Spleen (tissue), 11 donors: ENCODE results near the gene SDK2. TPM values are rescaled to one million over a fixed set of nuclear protein-coding genes. Genes with fewer than 3 reads are reported as not detected.
A peak's percentile ranks its signal among the peaks of the same experiment; 100 is the strongest.

Source experiments
- DNase-seq: peaks from one replicate; pipeline ENCODE4 v3.0.0-alpha.2; 2020
- H3K27ac ChIP-seq, 8 donors: fragments of 200-600 bp; sonication (generic) in 7 of 8; 1 replicate in 4 of 8; 2 replicates in 4 of 8; pipeline versions ENCODE4 v1.5.0 to v1.8.0; 2016 to 2021; ENCODE audit warnings: inconsistent platforms in 4 of 8, mild to moderate bottlenecking in 4 of 8, moderate library complexity in 1 of 8
- H3K27me3 ChIP-seq, 7 donors: fragments of 200-600 bp; sonication (generic) in 6 of 7; replicated peaks in 1 of 7; 1 replicate in 4 of 7; 2 replicates in 3 of 7; pipeline versions ENCODE4 v1.5.0 to v1.8.0; 2016 to 2021; ENCODE audit warnings: inconsistent platforms in 3 of 7, mild to moderate bottlenecking in 1 of 7
- H3K36me3 ChIP-seq, 6 donors: fragments of 200-600 bp; sonication (generic) in 5 of 6; 1 replicate in 4 of 6; 2 replicates in 2 of 6; pipeline versions ENCODE4 v1.5.0 to v1.8.0; 2016 to 2021; ENCODE audit warnings: inconsistent platforms in 2 of 6
- H3K4me1 ChIP-seq, 6 donors: fragments of 200-600 bp; sonication (generic) in 5 of 6; 1 replicate in 3 of 6; 2 replicates in 3 of 6; pipeline versions ENCODE4 v1.5.0 to v1.8.0; 2016 to 2021; ENCODE audit warnings: inconsistent platforms in 3 of 6
- H3K4me3 ChIP-seq, 8 donors: fragments of 200-600 bp; sonication (generic) in 7 of 8; 1 replicate in 4 of 8; 2 replicates in 4 of 8; pipeline versions ENCODE4 v1.5.0 to v1.8.0; 2016 to 2021; ENCODE audit warnings: inconsistent platforms in 4 of 8, mild to moderate bottlenecking in 4 of 8, moderate library complexity in 2 of 8
- H3K9me3 ChIP-seq, 8 donors: fragments of 200-600 bp; sonication (generic) in 7 of 8; 1 replicate in 4 of 8; 2 replicates in 4 of 8; pipeline versions ENCODE4 v1.5.0 to v1.8.0; 2016 to 2021; ENCODE audit warnings: inconsistent platforms in 4 of 8
- POLR2A ChIP-seq, 3 donors: fragments of 450-650 bp; IDR thresholded peaks; one replicate each; pipeline ENCODE4 v1.5.1; 2017; ENCODE audit warnings: antibody characterized with exemption in 3 of 3, mild to moderate bottlenecking in 1 of 3
- POLR2AphosphoS5 ChIP-seq, 3 donors: sonication (generic); formaldehyde crosslinking; IDR thresholded peaks; one replicate each; pipeline ENCODE4 v1.5.1; 2017; ENCODE audit warnings: antibody characterized with exemption in 3 of 3
- WGBS, 5 donors: extraction: QIAGEN DNeasy Blood & Tissue Kit in 3 of 5; methylation state at CpG; one replicate each; pipeline versions ENCODE4 v1.1.5 to v1.1.7; 2013 to 2018; 5-methylcytosine and 5-hydroxymethylcytosine counted together
- intact Hi-C: fragments of 100-400 bp; cut with DNase I; formaldehyde crosslinking; loops from one replicate; pipeline ENCODE4 v1.15.0; 2023; ENCODE audit warnings: low total_unique reads
- polyA plus RNA-seq, 3 donors: library from polyadenylated mRNA; stranded (reverse); fragments of 200-250 nt; gene quantifications; one replicate each; pipeline ENCODE4 v1.2.1, GENCODE V29; 2013
- total RNA-seq, 7 donors: library from RNA; depleted of rRNA in 3 of 7; stranded (reverse); fragments of >200 nt in 3 of 7; fragmentation: NEBNext Ultra II Directional in 4 of 7; extraction: Animal tissue kit (Norgen Biotek cat#: 25700) in 4 of 7; gene quantifications; one replicate each; pipeline versions ENCODE4 v1.1.0 to v1.2.1, GENCODE V29; 2016 to 2021
- TF ChIP-seq, protein P1 (sequence below), 11 experiments: fragments of 200-600 bp in 7 of 11; fragments of 450-650 bp in 4 of 11; sonication (generic) in 4 of 11; IDR thresholded peaks in 8 of 11; conservative IDR thresholded peaks in 3 of 11; 1 replicate in 7 of 11; 2 replicates in 4 of 11; pipeline versions ENCODE4 v1.4.0 to v1.8.0; 2016 to 2021; ENCODE audit warnings: antibody characterized with exemption in 11 of 11, inconsistent platforms in 4 of 11, mild to moderate bottlenecking in 1 of 11
- donor health status: healthy with polysubstance abuse.
- donor health status: DM: no; HTN: no; CAD: no; lungs with moderate emphysema.
- donor health status: DM: no; HTN: no; CAD: no.
- donor health status: Bipolar disorder and iron deficiency.
- donor health status: healthy.
- donor health status: DM: no; HTN: no; CAD: no.
- donor health status: DM: yes; HTN: yes; CAD: no.

Gene SDK2
- total and polyA plus RNA-seq, 10 donors: 0.86 to 16.5 (median 9.7) TPM

- intact Hi-C loops: no loop called here
- Histone ChIP-seq H3K4me1 (peaks cover 0 to 17% (median 3%) of the 10 kb centered on the region in 6 donors), H3K27ac (no peak overlapping the region), H3K9me3 (peaks cover 0 to 8% (median 2%) of the 10 kb centered on the region in 8 donors), H3K27me3 (no peaks in the 10 kb centered on the region), H3K4me3 (no peak overlapping the region), H3K36me3 (no peaks in the 10 kb centered on the region)
- 82 to 88% (median 83%) methylated on average over 8 to 9 of the region's 9 CpGs for WGBS, 5 donors
- no peak for DNase-seq
- TF ChIP-seq, protein P1, sequence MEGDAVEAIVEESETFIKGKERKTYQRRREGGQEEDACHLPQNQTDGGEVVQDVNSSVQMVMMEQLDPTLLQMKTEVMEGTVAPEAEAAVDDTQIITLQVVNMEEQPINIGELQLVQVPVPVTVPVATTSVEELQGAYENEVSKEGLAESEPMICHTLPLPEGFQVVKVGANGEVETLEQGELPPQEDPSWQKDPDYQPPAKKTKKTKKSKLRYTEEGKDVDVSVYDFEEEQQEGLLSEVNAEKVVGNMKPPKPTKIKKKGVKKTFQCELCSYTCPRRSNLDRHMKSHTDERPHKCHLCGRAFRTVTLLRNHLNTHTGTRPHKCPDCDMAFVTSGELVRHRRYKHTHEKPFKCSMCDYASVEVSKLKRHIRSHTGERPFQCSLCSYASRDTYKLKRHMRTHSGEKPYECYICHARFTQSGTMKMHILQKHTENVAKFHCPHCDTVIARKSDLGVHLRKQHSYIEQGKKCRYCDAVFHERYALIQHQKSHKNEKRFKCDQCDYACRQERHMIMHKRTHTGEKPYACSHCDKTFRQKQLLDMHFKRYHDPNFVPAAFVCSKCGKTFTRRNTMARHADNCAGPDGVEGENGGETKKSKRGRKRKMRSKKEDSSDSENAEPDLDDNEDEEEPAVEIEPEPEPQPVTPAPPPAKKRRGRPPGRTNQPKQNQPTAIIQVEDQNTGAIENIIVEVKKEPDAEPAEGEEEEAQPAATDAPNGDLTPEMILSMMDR (IDR thresholded peaks at IDR 0.05 in 8 of 11, conservative IDR thresholded peaks at IDR 0.05 in 3 of 11): no peak
- TF ChIP-seq POLR2AphosphoS5 (IDR thresholded peaks at IDR 0.05): no peak
- TF ChIP-seq POLR2A (IDR thresholded peaks at IDR 0.05): no peak
Measured at GRCh38 chr17:73614256-73614655, 30.0 kb downstream of the SDK2 start.

DNA sequence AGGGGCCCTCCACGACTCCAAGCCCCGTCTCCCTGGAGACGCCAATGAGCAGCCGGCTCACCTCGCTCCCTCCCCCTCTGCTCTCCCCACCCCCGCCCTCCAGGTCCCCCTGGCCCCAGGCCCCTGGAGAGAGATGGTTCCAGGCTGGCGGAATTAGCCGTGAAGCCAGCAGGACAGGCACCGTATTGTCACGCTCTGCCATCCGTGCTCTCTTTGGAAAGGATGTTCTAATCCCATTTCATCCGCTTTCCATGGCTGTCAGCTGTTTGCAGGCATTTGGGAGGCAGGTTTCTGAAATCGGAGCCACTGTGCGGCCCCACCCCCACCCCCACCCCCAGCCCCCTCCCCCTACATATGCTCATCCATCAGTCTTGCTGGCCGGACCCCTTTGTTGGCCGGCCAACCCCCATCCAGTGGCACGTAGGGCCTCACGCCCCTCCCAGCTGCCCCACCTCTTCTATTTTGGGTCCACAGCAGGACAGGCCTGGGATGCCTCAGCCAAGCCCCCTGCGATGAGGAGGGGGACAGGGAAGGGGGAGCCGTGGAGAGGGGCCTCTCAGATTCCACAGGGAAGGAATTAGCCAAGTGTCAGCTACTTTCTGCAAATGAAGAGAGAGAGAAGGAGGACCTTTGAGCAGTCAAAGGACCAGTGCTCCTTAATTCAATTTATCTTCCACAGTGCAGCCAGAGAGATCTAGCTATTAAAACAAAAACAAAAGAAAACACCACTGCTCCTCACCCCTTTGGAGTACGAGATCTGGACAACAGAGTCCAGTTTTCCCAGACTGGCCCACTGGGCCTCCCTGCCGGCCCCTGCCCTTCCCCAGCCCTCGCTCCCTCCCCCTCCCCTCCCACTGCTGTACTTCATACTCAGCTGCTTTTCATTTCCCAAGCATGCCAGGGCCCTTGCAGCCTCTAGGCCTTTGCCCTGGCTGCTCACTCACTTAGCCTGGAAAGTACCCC lies 30.7 kb downstream of the SDK2 start:
- DNase-seq: no peak
- intact Hi-C loops: no loop called here
- H3K36me3 ChIP-seq: no peaks in the 10 kb centered on the region
- TF ChIP-seq POLR2A (IDR thresholded peaks at IDR 0.05): no peak
- no peak for TF ChIP-seq POLR2AphosphoS5 (IDR thresholded peaks at IDR 0.05)
- TF ChIP-seq, protein P1 (IDR thresholded peaks at IDR 0.05 in 8 of 11, conservative IDR thresholded peaks at IDR 0.05 in 3 of 11): no peak
- H3K4me1 ChIP-seq: peaks cover 0 to 17% (median 3%) of the 10 kb centered on the region in 6 donors
- no peaks in the 10 kb centered on the region for H3K27me3 ChIP-seq
- 74 to 90% (median 84%) methylated on average over 22 to 23 of the region's 23 CpGs for WGBS, 5 donors
- H3K9me3 ChIP-seq: peaks cover 0 to 1% (median 0%) of the 10 kb centered on the region in 8 donors
- no peak overlapping the region for H3K4me3 ChIP-seq
- H3K27ac ChIP-seq: no peak overlapping the region

DNA sequence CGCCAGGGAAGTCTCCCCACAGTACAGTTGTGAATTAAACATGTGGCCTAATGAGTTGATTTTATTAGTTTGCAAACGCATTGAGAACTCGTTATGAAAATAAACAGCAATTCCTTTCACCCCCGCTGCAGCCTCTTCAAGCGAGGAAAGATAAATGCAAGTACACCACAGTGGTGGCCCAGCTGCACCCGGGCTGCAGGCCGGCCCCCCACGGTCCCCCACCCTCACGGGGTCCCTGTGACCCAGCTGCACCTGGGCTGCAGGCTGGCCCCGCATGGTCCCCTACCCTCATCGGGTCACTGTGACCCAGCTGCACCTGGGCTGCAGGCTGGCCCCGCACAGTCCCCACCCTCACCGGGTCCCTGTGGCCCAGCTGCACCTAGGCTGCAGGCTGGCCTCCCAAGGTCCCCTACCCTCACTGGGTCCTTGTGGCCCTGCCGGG lies 32.2 kb downstream of the SDK2 start:
- no peak overlapping the region for H3K4me3 ChIP-seq
- H3K4me1 ChIP-seq: peaks cover 0 to 17% (median 3%) of the 10 kb centered on the region in 6 donors
- H3K27me3 ChIP-seq: no peaks in the 10 kb centered on the region
- H3K9me3 ChIP-seq: no peaks in the 10 kb centered on the region
- H3K36me3 ChIP-seq: no peaks in the 10 kb centered on the region
- intact Hi-C loops: no loop called here
- no peak overlapping the region for H3K27ac ChIP-seq
- WGBS, 5 donors: 60 to 83% (median 63%) methylated on average over 11 to 14 of the region's 14 CpGs
- TF ChIP-seq POLR2A (IDR thresholded peaks at IDR 0.05): no peak
- TF ChIP-seq POLR2AphosphoS5 (IDR thresholded peaks at IDR 0.05): peak in 1 of 3 donors; percentile 43
- DNase-seq: no peak

DNA sequence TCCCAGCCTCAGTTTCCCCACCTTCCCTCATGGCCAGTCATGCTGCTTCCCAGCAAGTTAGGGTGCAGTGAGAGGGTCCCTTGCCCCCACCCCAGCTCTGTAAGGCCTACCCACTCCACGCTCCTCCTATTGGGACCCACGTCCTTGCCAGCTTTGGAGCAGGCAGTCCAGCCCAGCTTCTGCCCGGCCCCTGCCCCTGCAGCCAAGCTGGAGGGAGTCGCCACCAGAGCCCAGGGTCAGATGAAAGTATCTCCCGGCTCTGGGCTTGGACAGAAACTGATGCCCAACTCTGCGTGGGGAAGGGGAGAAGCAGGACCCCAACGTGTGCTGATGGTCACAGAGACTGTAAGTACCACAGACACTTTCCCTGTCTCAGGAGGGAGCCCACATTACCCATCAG lies 32.6 kb downstream of the SDK2 start:
- TF ChIP-seq, protein P1 (IDR thresholded peaks at IDR 0.05 in 8 of 11, conservative IDR thresholded peaks at IDR 0.05 in 3 of 11): no peak
- TF ChIP-seq POLR2A (IDR thresholded peaks at IDR 0.05) (no peak), POLR2AphosphoS5 (IDR thresholded peaks at IDR 0.05) (no peak)
- WGBS, 5 donors: 78 to 92% (median 85%) methylated on average over 7 of the region's 7 CpGs
- DNase-seq: no peak
- Histone ChIP-seq H3K9me3 (no peaks in the 10 kb centered on the region), H3K4me1 (peaks cover 0 to 16% (median 3%) of the 10 kb centered on the region in 6 donors), H3K27ac (no peak overlapping the region), H3K36me3 (no peaks in the 10 kb centered on the region), H3K27me3 (no peaks in the 10 kb centered on the region), H3K4me3 (no peak overlapping the region)
- intact Hi-C loops: no loop called here
